ENCODE data around the gene SPARCL1.

Gene SPARCL1

DNA sequence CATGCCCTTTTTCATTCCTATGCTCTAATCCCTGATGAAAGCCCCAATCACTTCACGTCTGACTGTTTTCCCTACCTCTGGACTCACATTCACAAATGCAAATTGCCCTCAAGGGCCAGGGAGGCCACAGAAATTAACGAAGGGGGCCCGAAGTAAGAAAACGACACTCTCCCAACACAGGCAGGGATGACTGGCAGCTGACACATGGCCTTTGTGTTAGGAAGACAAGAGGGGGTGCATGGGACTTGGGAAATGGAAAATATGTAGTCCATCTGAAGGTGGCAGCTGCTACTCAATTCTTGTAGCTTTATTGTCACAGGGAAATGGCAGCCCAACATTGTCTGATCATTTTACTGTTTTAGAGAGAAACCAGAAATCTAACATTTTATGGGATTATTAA, 12.3 kb upstream of the SPARCL1 start:
- no peak for FAIRE-seq
- no peak for DNase-seq (ENCODE audit: low spot score)

- DNase-seq (ENCODE audit: low spot score), result no peak
- FAIRE-seq, result no peak
These were observed 11.2 kb upstream of the SPARCL1 start for GRCh38 chr4:87540146-87541058.

GRCh38 chr4:87532907-87533306, 3.7 kb upstream of the SPARCL1 start:
- peak; percentile 80 for FAIRE-seq
- DNase-seq (ENCODE audit: low spot score), result peak; percentile 43

- DNase-seq (ENCODE audit: low spot score) (no peak), FAIRE-seq (no peak)
These were observed 2.9 kb upstream of the SPARCL1 start for GRCh38 chr4:87532109-87532508.

- no peak for DNase-seq (ENCODE audit: low spot score)
- FAIRE-seq, result no peak
These were observed 2.4 kb upstream of the SPARCL1 start for GRCh38 chr4:87531621-87532020.

DNA sequence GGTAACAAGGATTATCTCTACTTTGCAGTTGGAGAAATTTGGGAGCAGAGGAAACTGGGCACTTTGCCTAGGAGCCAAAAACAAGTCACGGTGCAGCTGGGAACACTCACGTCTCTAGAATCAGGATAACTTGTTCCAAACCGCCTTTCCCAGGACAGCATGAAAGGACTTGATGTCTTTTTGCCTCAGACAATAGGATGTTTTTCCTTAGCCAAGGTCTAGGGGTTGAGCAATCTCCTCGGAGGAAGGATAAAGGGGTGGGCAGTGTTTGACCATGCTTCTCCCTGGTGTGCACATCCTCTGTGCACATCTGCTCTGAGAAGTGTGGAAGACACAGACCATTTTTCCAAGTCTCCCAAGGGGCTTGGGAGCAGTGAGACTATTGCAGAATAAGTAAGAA, 1.7 kb upstream of the SPARCL1 start:
- FAIRE-seq (no peak), DNase-seq (ENCODE audit: low spot score) (no peak)

DNA sequence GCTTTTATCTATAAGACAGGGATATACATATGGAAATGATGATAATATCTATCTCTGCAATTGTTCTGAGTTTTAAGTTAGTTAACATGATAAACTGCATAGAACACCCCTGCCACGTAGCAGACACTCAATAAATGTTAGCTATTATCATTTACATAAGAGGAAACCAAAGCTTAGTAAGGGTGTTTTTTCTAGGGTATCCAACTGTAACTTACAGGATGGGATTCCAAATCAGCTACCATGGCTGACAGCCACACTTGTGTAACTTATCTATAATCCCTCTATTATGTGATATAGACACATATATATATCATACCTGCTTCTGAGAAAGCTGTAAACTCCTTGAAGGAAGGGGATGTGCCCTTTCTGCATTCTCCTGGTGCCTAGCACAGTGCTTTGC, 1.1 kb upstream of the SPARCL1 start:
- FAIRE-seq (no peak), DNase-seq (ENCODE audit: low spot score) (no peak)

GRCh38 chr4:87527431-87528220, 1.6 kb downstream of the SPARCL1 start:
- DNase-seq (ENCODE audit: low spot score) (no peak), FAIRE-seq (no peak)

GRCh38 chr4:87525636-87526295, 3.4 kb downstream of the SPARCL1 start:
- FAIRE-seq (no peak), DNase-seq (ENCODE audit: low spot score) (no peak)

GRCh38 chr4:87524456-87524855, 4.7 kb downstream of the SPARCL1 start:
- FAIRE-seq, result no peak
- DNase-seq (ENCODE audit: low spot score), result no peak

DNA sequence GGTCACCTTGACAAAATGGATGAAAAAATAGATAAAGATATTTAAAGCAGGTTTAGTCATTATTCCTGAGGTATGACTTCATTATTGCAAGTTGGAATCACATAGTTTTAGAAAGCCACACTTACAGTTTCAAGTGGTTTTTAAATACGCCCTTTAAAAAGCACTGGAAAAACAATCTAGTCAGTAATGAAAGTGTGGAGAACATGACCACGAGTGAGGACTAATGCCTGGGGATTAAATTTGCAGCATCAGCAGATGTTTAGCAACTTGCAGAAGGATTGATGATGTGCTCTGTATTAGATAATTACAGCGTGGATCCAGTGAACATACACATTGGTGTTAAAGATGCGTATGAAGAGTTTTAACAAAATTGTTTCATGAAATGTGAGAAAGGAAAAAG, 5.9 kb downstream of the SPARCL1 start:
- DNase-seq (ENCODE audit: low spot score) (no peak), FAIRE-seq (no peak)

- FAIRE-seq, result no peak
- DNase-seq (ENCODE audit: low spot score), result no peak
These were observed 7.3 kb downstream of the SPARCL1 start for GRCh38 chr4:87521757-87522374.

DNA sequence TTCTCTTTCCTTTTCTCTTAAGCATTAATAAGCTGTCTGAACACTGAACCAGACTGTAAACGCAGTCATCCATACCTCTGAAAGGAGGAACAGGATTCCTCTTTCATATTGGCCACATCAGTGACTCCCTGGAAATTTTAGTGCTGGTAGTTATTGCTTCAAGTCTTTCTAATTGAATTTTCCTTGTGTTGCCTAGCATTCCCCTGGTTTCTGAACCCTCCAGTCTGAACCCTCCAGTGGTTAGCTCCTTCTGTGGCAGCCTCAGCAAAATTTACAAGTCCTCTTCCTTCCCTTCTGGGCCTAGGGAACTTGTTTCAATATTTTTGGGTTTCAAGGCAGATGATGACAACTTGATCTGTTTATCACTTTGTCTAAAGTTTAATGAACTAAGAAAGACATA, 7.9 kb downstream of the SPARCL1 start:
- no peak for FAIRE-seq
- no peak for DNase-seq (ENCODE audit: low spot score)

DNA sequence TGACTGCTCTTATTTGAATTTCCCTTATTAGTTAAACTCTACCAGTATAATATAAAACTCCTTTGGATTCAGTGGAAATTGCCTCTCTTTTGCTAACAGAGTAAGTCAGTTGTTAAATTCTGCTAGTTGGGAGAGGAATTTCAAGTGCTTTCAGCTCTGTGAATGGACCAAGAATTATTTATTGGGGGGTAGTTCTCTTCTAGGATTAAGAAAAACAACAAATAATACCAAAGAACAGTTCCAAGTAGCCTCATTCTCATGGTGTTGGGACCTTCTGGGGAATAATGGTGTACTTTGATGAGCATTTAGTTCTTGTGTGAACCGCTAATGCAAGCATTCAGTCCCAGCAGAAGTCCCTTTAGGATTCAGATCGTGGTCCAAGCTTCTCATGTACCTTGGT, 11.6 kb downstream of the SPARCL1 start:
- FAIRE-seq (no peak), DNase-seq (ENCODE audit: low spot score) (no peak)

- DNase-seq (ENCODE audit: low spot score), result no peak
- no peak for FAIRE-seq
These were observed 12.5 kb downstream of the SPARCL1 start for GRCh38 chr4:87516683-87517082.

GRCh38 chr4:87512400-87512799, 16.8 kb downstream of the SPARCL1 start:
- no peak for FAIRE-seq

GRCh38 chr4:87511500-87511899, 17.7 kb downstream of the SPARCL1 start:
- FAIRE-seq (no peak), DNase-seq (ENCODE audit: low spot score) (no peak)

More at GRCh38 chr4:87512400-87512799, 16.8 kb downstream of the SPARCL1 start:
- no peak for DNase-seq (ENCODE audit: low spot score)

DNA sequence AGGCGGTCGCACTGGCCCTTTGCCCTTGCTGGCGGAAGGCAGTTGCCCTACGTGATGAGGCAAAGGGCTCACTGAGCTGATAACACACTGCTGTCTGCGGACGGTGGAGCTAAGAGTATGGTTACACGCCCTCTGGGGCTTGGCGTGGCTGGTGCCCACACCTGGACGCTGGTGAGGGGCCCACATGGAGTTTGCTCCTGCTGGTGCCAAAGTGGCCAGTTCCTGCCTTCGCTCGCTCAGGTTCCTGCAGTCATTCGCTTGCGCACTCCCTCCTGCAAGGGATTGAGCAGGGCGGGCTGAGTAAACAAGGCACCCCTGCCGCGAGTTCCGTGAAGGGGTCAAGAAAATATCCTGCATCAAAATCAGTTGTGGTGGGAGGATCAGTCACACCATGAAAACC, 18.4 kb downstream of the SPARCL1 start:
- DNase-seq (ENCODE audit: low spot score) (no peak), FAIRE-seq (no peak)

DNA sequence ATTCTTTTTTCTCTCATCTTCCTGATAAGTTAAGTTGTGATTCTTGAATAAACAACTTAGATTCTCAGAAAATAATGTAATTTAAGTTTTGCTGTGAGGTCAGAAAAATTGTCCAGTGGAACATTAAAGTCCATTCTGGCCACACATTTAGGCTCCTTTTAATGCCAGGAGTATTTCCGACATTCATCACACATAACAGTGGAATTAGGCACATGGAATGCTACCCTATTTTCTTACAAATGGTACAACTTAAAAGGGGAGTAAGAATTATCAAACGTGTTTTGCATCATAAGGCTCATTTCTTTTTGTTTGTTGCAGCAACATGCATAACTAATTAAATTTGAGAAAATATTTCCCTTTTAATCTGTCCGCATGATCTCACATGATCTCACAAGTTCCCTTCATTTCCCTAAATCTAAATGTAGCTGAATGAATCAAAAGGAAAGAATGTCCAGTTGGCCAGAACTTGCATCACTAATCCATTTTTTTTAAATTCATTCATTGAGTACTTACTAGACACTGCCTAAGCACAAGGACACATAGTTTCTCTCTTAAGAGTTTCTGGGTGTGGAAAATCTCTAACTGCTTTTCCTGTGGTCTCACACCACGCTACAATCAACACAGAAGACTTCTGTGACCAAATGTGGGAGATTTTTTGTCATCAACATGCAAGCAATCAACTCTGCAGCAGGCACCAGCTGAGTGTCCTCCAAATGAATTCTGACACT, 22.0 kb downstream of the SPARCL1 start:
- FAIRE-seq (no peak), DNase-seq (ENCODE audit: low spot score) (no peak)

GRCh38 chr4:87505862-87506261, 23.3 kb downstream of the SPARCL1 start:
- no peak for FAIRE-seq
- DNase-seq (ENCODE audit: low spot score), result no peak
